HFFc6 (cell line): ENCODE measurements around the gene PTGFRN. TPM values are rescaled to one million over a fixed set of nuclear protein-coding genes. Genes with fewer than 3 reads are reported as not detected.

Source experiments
- DNase-seq: peaks from one replicate; pipeline ENCODE4 v3.0.0-alpha.2; 2018
- H3K27ac Mint-ChIP-seq: 2 replicates; pipeline ENCODE4 v1.8.0; 2020; ENCODE audit warnings: mild to moderate bottlenecking, mixed read lengths
- H3K27me3 Mint-ChIP-seq: 2 replicates; pipeline ENCODE4 v1.8.0; 2021; ENCODE audit warnings: mild to moderate bottlenecking, moderate library complexity, mixed read lengths; ENCODE audit not compliant: insufficient read depth
- H3K36me3 Mint-ChIP-seq: 2 replicates; pipeline ENCODE4 v1.8.0; 2021; ENCODE audit warnings: low read depth, mixed read lengths
- H3K4me1 Mint-ChIP-seq: 2 replicates; pipeline ENCODE4 v1.8.0; 2020; ENCODE audit warnings: low read depth, mixed read lengths
- H3K4me3 Mint-ChIP-seq: 2 replicates; pipeline ENCODE4 v1.8.0; 2020; ENCODE audit warnings: mild to moderate bottlenecking, moderate library complexity, mixed read lengths
- H3K9me3 Mint-ChIP-seq: 2 replicates; pipeline ENCODE4 v1.8.0; 2020; ENCODE audit warnings: mild to moderate bottlenecking, mixed read lengths
- total RNA-seq, 6 experiments: library from RNA; stranded (reverse); fragmentation: NEBNext Ultra II Directional; extraction: Animal tissue kit (Norgen Biotek cat#: 25700); gene quantifications; 2 replicates in 1 of 6; 3 replicates in 5 of 6; pipeline ENCODE4 v1.2.3, GENCODE V29; 2021
- TF ChIP-seq, protein P1 (sequence below): fragments of 200-600 bp; sonication (generic); IDR thresholded peaks from 2 replicates; pipeline ENCODE4 v1.5.0; 2021; ENCODE audit warnings: antibody characterized with exemption, mild to moderate bottlenecking

The PTGFRN gene
- total RNA-seq, 6 experiments from 2014 or later, result 0.14 TPM; not detected in 5

DNA sequence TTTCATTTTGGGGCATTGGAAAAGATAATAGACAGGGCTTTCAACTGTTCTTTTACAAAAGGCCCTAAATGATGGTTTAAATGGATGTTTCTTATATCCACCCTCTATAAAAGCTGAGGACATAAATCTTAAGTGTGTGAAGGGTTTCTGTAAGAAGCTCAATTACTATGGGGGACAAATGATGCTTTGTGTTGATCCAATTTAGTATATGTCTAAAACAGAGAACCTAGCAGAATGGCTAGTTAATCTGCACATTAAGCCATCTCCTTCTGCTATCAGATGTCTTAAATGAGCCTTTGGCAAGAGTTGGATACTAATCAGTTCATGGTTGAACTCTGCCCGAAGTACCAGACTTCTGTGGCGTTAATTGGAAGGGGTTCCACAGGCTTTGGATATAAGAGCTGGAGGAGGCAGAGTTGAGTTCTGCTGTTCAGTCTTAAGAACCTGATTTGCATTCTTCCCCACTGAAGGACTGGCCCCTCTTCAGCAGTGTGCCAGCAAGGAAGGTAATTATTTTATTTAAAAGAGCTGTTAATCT lies 43.1 kb downstream of the PTGFRN start:
- no peaks in the 10 kb centered on the region for H3K36me3 Mint-ChIP-seq

DNA sequence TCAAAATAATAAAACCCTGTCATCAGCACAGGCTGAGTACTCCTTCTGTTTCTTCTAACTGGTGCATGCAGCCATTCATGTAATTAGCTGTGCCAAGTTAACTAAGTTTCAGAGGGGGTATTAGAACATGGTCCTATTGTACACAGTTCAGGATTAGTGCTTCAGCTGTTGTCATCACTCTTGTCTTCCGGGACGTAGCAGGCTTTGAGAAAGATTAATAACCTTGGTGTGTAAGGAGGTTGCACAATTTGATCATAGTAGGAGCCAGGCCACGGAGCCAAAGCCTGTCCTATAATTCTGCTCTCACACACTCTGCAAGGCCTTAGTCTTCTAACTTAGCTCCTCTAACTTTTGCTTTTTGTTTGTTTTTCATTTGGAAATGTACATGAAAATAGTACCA lies 44.7 kb downstream of the PTGFRN start:
- no peak overlapping the region for H3K27ac Mint-ChIP-seq
- H3K27me3 Mint-ChIP-seq, result peaks cover 17% of the 10 kb centered on the region
- no peak overlapping the region for H3K4me3 Mint-ChIP-seq
- H3K9me3 Mint-ChIP-seq, result no peaks in the 10 kb centered on the region
- H3K36me3 Mint-ChIP-seq, result no peaks in the 10 kb centered on the region
- no peaks in the 10 kb centered on the region for H3K4me1 Mint-ChIP-seq
- TF ChIP-seq, protein P1, sequence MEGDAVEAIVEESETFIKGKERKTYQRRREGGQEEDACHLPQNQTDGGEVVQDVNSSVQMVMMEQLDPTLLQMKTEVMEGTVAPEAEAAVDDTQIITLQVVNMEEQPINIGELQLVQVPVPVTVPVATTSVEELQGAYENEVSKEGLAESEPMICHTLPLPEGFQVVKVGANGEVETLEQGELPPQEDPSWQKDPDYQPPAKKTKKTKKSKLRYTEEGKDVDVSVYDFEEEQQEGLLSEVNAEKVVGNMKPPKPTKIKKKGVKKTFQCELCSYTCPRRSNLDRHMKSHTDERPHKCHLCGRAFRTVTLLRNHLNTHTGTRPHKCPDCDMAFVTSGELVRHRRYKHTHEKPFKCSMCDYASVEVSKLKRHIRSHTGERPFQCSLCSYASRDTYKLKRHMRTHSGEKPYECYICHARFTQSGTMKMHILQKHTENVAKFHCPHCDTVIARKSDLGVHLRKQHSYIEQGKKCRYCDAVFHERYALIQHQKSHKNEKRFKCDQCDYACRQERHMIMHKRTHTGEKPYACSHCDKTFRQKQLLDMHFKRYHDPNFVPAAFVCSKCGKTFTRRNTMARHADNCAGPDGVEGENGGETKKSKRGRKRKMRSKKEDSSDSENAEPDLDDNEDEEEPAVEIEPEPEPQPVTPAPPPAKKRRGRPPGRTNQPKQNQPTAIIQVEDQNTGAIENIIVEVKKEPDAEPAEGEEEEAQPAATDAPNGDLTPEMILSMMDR, result no peak
- no peak for DNase-seq

More for the DNA sequence above, 43.1 kb downstream of the PTGFRN start:
- no peaks in the 10 kb centered on the region for H3K9me3 Mint-ChIP-seq
- no peaks in the 10 kb centered on the region for H3K4me1 Mint-ChIP-seq
- TF ChIP-seq, protein P1, result no peak
- no peak for DNase-seq
- peaks cover 16% of the 10 kb centered on the region for H3K27me3 Mint-ChIP-seq
- H3K27ac Mint-ChIP-seq, result no peak overlapping the region
- no peak overlapping the region for H3K4me3 Mint-ChIP-seq

DNA sequence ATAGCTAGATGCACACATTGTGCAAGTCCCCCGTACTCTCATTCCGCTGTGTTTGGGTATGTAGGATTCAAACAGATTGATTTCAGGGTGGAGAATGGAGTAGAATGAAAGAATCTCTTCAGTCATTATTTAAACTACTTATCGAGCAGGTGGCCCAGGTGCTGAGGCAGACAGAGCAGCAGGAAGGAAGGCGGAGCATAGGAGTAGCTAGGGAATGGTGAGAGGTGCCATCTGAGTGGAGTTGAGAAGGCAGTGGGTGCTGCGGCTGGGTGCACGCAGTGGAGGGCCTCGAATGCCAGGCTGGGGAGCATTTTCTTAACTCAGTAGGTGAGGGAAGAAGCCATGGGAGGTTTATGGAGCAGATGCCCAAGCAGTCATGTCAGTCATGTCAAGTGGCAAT lies 46.7 kb downstream of the PTGFRN start:
- Mint-ChIP-seq H3K27ac (no peak overlapping the region), H3K9me3 (no peaks in the 10 kb centered on the region), H3K36me3 (no peaks in the 10 kb centered on the region), H3K4me3 (no peak overlapping the region), H3K27me3 (peaks cover 19% of the 10 kb centered on the region), H3K4me1 (no peaks in the 10 kb centered on the region)
- DNase-seq, result no peak
- TF ChIP-seq, protein P1, result no peak

DNA sequence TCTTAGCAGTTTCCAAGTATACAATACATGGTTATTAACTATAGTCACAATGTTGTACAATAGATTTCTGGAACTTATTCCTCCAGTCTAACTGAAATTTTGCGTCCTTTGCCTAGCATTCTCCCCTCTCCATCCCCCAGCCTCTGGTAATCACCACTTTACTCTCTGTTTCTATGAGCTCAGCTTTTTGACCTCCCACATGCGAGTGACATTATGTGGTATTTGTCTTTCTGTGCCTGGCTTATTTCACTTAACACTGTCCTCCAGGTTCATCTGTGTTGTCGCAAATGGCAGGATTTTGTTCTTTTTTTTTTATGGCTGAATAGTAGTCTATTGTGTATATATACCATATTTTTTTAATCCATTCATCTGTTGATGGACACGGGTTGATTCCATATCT lies 47.9 kb downstream of the PTGFRN start:
- H3K27ac Mint-ChIP-seq, result no peak overlapping the region
- TF ChIP-seq, protein P1, result no peak
- H3K27me3 Mint-ChIP-seq, result peaks cover 13% of the 10 kb centered on the region
- H3K4me1 Mint-ChIP-seq, result no peaks in the 10 kb centered on the region
- H3K9me3 Mint-ChIP-seq, result no peaks in the 10 kb centered on the region
- no peak for DNase-seq
- H3K36me3 Mint-ChIP-seq, result no peaks in the 10 kb centered on the region
- no peak overlapping the region for H3K4me3 Mint-ChIP-seq

DNA sequence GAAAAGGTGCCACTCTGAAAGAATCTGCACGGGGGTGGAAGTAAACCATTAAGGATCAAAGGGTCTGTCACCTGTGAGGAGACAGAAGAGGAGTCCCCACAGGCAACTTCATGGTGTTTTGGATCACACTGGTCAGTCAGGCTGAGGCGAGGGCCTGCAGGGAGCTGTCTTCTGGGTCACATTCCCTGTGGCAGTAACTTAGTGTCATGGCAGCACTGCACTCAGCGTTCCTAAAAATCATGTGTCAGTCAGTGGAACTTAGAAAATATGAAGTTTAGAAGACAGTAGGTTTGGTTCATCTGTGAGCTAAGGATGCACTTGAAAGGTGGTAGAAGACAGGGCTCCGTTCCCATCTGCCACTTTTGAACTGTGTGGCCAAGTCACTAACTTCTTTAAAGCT lies 48.4 kb downstream of the PTGFRN start:
- H3K9me3 Mint-ChIP-seq, result no peaks in the 10 kb centered on the region
- no peaks in the 10 kb centered on the region for H3K4me1 Mint-ChIP-seq
- H3K27me3 Mint-ChIP-seq, result peaks cover 13% of the 10 kb centered on the region
- H3K27ac Mint-ChIP-seq, result no peak overlapping the region
- TF ChIP-seq, protein P1, result no peak
- no peaks in the 10 kb centered on the region for H3K36me3 Mint-ChIP-seq
- no peak for DNase-seq
- H3K4me3 Mint-ChIP-seq, result no peak overlapping the region

DNA sequence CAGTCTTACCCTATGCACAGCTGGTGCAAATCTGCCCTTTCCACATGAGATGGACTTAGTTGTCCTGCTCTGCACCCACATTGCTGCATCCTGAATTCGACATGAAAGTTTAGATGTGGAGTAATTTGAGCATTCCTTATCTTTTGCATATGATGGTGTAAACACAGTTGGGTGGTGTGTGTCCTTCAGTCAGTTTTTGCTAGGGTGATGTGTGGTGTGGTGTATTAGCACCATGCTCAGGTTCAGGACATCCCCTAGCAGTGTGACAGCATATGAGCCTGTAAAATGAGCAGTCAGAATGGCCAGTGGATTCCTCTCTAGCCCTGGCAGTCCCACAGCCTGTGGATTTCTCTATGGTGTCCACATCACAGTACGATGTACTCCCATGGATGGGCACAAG lies 49.3 kb downstream of the PTGFRN start:
- TF ChIP-seq, protein P1, result no peak
- Mint-ChIP-seq H3K27ac (no peak overlapping the region), H3K9me3 (no peaks in the 10 kb centered on the region), H3K36me3 (no peaks in the 10 kb centered on the region), H3K4me1 (no peaks in the 10 kb centered on the region), H3K27me3 (peaks cover 13% of the 10 kb centered on the region), H3K4me3 (no peak overlapping the region)
- no peak for DNase-seq
